HepG2 (cell line): Measurements from ENCODE around the gene EFHD2. TPM values are rescaled to one million over a fixed set of nuclear protein-coding genes. Genes with fewer than 3 reads are reported as not detected.

Source experiments
- ATAC-seq: fragments of 200-7000 bp; cut with Tn5 transposase; 3 replicates; pipeline ENCODE4 v1.9.1; 2020; ENCODE audit warnings: mild to moderate bottlenecking, moderate library complexity
- BruUV-seq: library from RNA; stranded (reverse); fragments of 400-500 nt; replicated peaks from 2 replicates; lab custom pipeline; 2021; lab: Mats Ljungman, UMichigan
- CTCF ChIA-PET: fragments of 300-600 bp; formaldehyde crosslinking; extraction: SDS; loops from one replicate; lab custom pipeline; 2021; ENCODE audit warnings: low total read pairs, inconsistent platforms, low intra/inter-chr PET ratio; lab: Yijun Ruan, JAX
- POLR2A ChIA-PET: fragments of 350-600 bp; sonication (Branson Sonifier 250); formaldehyde crosslinking; loops from one replicate; lab custom pipeline; 2020; ENCODE audit warnings: antibody characterized with exemption, inconsistent platforms; lab: Yijun Ruan, JAX
- DNase-seq: peaks from one replicate; pipeline ENCODE4 v3.0.0-alpha.2; 2015; ENCODE audit warnings: low spot score
- FAIRE-seq: peaks from 3 replicates; lab custom pipeline; 2011; peaks lifted over from hg19 to GRCh38; lab: Jason Lieb, UNC
- H2AFZ ChIP-seq: one replicate; pipeline ENCODE4 v1.6.1; 2011; ENCODE audit warnings: low read length, inconsistent platforms
- H3K27ac ChIP-seq: fragments of 300-600 bp; 3 replicates; pipeline ENCODE4 v1.8.0; 2011; ENCODE audit warnings: mixed run types, mild to moderate bottlenecking, mixed read lengths, low read length, inconsistent platforms; ENCODE audit not compliant: insufficient read depth; ENCODE audit errors: extremely low read length
- H3K27me3 ChIP-seq, 2 experiments: fragments of 200-600 bp in 1 of 2; 2 replicates in 1 of 2; 3 replicates in 1 of 2; pipeline versions ENCODE4 v1.6.0 to v1.8.0; 2011; ENCODE audit warnings: low read length in 2 of 2, mild to moderate bottlenecking in 2 of 2, moderate library complexity in 2 of 2, inconsistent platforms in 1 of 2; ENCODE audit not compliant: insufficient read depth in 2 of 2, control insufficient read depth in 1 of 2
- H3K36me3 ChIP-seq, 2 experiments: fragments of 200-600 bp in 1 of 2; replicated peaks in 1 of 2; 2 replicates in 1 of 2; 3 replicates in 1 of 2; pipeline versions ENCODE4 v1.5.1 to v1.8.0; 2011; ENCODE audit warnings: low read length in 2 of 2, inconsistent platforms in 1 of 2; ENCODE audit not compliant: insufficient read depth in 2 of 2, control insufficient read depth in 1 of 2
- H3K4me1 ChIP-seq: 2 replicates; pipeline ENCODE4 v1.5.1; 2012; ENCODE audit warnings: low read length, inconsistent platforms; ENCODE audit not compliant: insufficient read depth
- H3K4me2 ChIP-seq: 2 replicates; pipeline ENCODE4 v1.6.0; 2011; ENCODE audit warnings: low read depth, low read length, inconsistent platforms
- H3K4me3 ChIP-seq, 3 experiments: fragments of 200-600 bp in 1 of 3; sonication (generic), shearing (Covaris generic) in 1 of 3; replicated peaks in 1 of 3; 2 replicates each; pipeline ENCODE4 v1.5.1; 2011 to 2016; ENCODE audit warnings: low read length in 3 of 3, inconsistent platforms in 2 of 3, low read depth in 2 of 3, mild to moderate bottlenecking in 2 of 3, control low read depth in 1 of 3, mixed read lengths in 1 of 3; ENCODE audit not compliant: insufficient read depth in 1 of 3
- H3K79me2 ChIP-seq: one replicate; pipeline ENCODE4 v1.6.1; 2011; ENCODE audit warnings: low read length, inconsistent platforms; ENCODE audit not compliant: insufficient read depth
- H3K9ac ChIP-seq: 2 replicates; pipeline ENCODE4 v1.6.0; 2011; ENCODE audit warnings: mild to moderate bottlenecking, low read depth, low read length, inconsistent platforms; ENCODE audit not compliant: insufficient read depth
- H3K9me3 ChIP-seq: 2 replicates; pipeline ENCODE4 v1.5.1; 2012; ENCODE audit warnings: mild to moderate bottlenecking, low read length
- H4K20me1 ChIP-seq: 2 replicates; pipeline ENCODE4 v1.6.0; 2011; ENCODE audit warnings: inconsistent platforms, mild to moderate bottlenecking, low read length, moderate library complexity; ENCODE audit not compliant: insufficient read depth
- CC2D1A ChIP-seq: sonication (generic); formaldehyde crosslinking; IDR thresholded peaks from 2 replicates; pipeline ENCODE4 v1.8.1; 2023; ENCODE audit warnings: mild to moderate bottlenecking, missing genetic modification reagents
- FOXP1 ChIP-seq, 2 experiments: fragments of 450-650 bp in 1 of 2; IDR thresholded peaks; 2 replicates each; pipeline ENCODE4 v1.6.1; 2017 to 2018; ENCODE audit warnings: antibody characterized with exemption in 1 of 2
- HCFC1 ChIP-seq: fragments of 150-350 bp; IDR thresholded peaks from 2 replicates; pipeline ENCODE4 v1.6.1; 2014; ENCODE audit warnings: low read depth, low read length
- JUNB ChIP-seq: sonication (generic); formaldehyde crosslinking; IDR thresholded peaks from 2 replicates; pipeline ENCODE4 v1.8.0; 2022; ENCODE audit warnings: missing genetic modification reagents, mild to moderate bottlenecking, borderline replicate concordance
- MED8 ChIP-seq: sonication (generic); formaldehyde crosslinking; IDR thresholded peaks from 2 replicates; pipeline ENCODE4 v1.8.1; 2023; ENCODE audit warnings: mild to moderate bottlenecking, missing genetic modification reagents; ENCODE audit not compliant: insufficient replicate concordance
- MTA3 ChIP-seq: sonication (generic); formaldehyde crosslinking; IDR thresholded peaks from 2 replicates; pipeline ENCODE4 v1.4.0; 2020; ENCODE audit warnings: missing genetic modification reagents
- NPAS2 ChIP-seq: sonication (generic); formaldehyde crosslinking; IDR thresholded peaks from 2 replicates; pipeline ENCODE4 v1.8.0; 2022; ENCODE audit warnings: mild to moderate bottlenecking, missing genetic modification reagents, borderline replicate concordance
- REXO4 ChIP-seq: sonication (generic); formaldehyde crosslinking; IDR thresholded peaks from 2 replicates; pipeline ENCODE4 v1.8.0; 2022; ENCODE audit warnings: missing genetic modification reagents, mild to moderate bottlenecking, borderline replicate concordance
- TERF1 ChIP-seq: sonication (generic); formaldehyde crosslinking; IDR thresholded peaks from 2 replicates; pipeline ENCODE4 v1.8.0; 2022; ENCODE audit warnings: mild to moderate bottlenecking, missing genetic modification reagents, moderate library complexity
- ZFP36L1 ChIP-seq: sonication (generic); formaldehyde crosslinking; IDR thresholded peaks from 2 replicates; pipeline ENCODE4 v1.8.0; 2022; ENCODE audit warnings: mild to moderate bottlenecking, missing genetic modification reagents, moderate library complexity
- ZNF432 ChIP-seq: sonication (generic); formaldehyde crosslinking; IDR thresholded peaks from 2 replicates; pipeline ENCODE4 v1.5.0; 2020; ENCODE audit warnings: missing genetic modification reagents, mild to moderate bottlenecking, borderline replicate concordance
- ZNF75D ChIP-seq: sonication (generic); formaldehyde crosslinking; IDR thresholded peaks from 2 replicates; pipeline ENCODE4 v1.8.1; 2023; ENCODE audit warnings: missing genetic modification reagents, mild to moderate bottlenecking, borderline replicate concordance
- ZNF772 ChIP-seq: sonication (generic); formaldehyde crosslinking; IDR thresholded peaks from 2 replicates; pipeline ENCODE4 v1.5.0; 2020; ENCODE audit warnings: mild to moderate bottlenecking, missing genetic modification reagents
- ZSCAN12 ChIP-seq: sonication (generic); formaldehyde crosslinking; IDR thresholded peaks from 2 replicates; pipeline ENCODE4 v1.9.0; 2021; ENCODE audit warnings: mild to moderate bottlenecking, missing genetic modification reagents
- in situ Hi-C: cut with HindIII; loops from 2 replicates; pipeline ENCODE4 v1.10.0; 2017; ENCODE audit warnings: low pct_unique_long_range_greater_than_20kb; ENCODE audit not compliant: extremely low pct_ligation_motif_present
- intact Hi-C: fragments of 100-400 bp; cut with micrococcal nuclease; formaldehyde crosslinking; loops from one replicate; pipeline ENCODE4 v1.10.0; 2022; ENCODE audit not compliant: unreplicated experiment
- polyA plus RNA-seq, 8 experiments: library from polyadenylated mRNA; depleted of rRNA in 3 of 8; stranded (reverse) in 7 of 8; unstranded in 1 of 8; fragments of >200 nt; fragmentation: Illumina TruSeq in 4 of 8; extraction: Trizol in 4 of 8; gene quantifications; 2 replicates each; pipeline versions ENCODE4 v1.2.1 to v1.2.3, GENCODE V29; 2011 to 2016; ENCODE audit warnings: low read depth in 4 of 8, missing spikeins in 1 of 8, mixed read lengths in 1 of 8; ENCODE audit not compliant: insufficient read depth in 1 of 8
- total RNA-seq, 5 experiments: library from RNA; depleted of rRNA; stranded (reverse); fragments of >200 nt; fragmentation: Illumina TruSeq; extraction: Trizol; gene quantifications; 2 replicates each; pipeline ENCODE4 v1.2.3, GENCODE V29; 2016; ENCODE audit warnings: low read depth in 1 of 5
- TF ChIP-seq, protein P1 (sequence below): sonication (generic); formaldehyde crosslinking; IDR thresholded peaks from 2 replicates; pipeline ENCODE4 v1.4.0; 2020; ENCODE audit warnings: missing genetic modification reagents
- TF ChIP-seq, protein P2 (sequence below): sonication (generic); formaldehyde crosslinking; IDR thresholded peaks from 2 replicates; pipeline ENCODE4 v1.5.0; 2020; ENCODE audit warnings: missing genetic modification reagents, mild to moderate bottlenecking, borderline replicate concordance
- TF ChIP-seq, protein P3 (sequence below): sonication (generic); formaldehyde crosslinking; IDR thresholded peaks from 2 replicates; pipeline ENCODE4 v1.5.1; 2020; ENCODE audit warnings: mild to moderate bottlenecking, missing genetic modification reagents, moderate library complexity

The EFHD2 gene
- total and polyA plus RNA-seq, 2 of the 13 experiments (the other 11 are each of a cell fraction or from before 2014, with no cell fraction given): 9.4 to 12.7 TPM

DNA sequence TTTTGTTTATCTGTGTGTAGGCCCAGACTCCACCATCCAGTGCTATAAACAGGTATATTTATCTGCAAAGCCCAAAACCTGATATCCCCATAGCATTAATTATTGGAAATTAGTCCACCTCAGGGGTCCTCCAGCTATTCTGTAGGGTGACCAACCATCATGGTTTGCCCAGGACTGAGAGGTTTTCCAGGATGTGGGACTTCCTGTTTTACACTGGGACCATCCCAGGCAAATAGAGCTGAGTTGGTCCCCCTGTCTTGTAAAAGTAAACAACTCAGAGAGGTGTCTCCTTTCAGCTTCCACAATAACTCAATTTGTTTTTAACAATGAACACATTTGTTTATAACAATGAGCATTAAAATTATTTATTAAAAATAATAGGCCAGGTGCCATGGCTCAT, 58.5 kb downstream of the EFHD2 start:
- no peak for DNase-seq
- Histone ChIP-seq H3K27me3 (peaks cover 0 to 5% of the 10 kb centered on the region in 2 experiments; a peak in 2 of 5 replicates), H3K9me3 (no peaks in the 10 kb centered on the region), H3K4me2 (no peak overlapping the region), H4K20me1 (no peaks in the 10 kb centered on the region), H3K79me2 (no peaks in the 10 kb centered on the region), H2AFZ (no peak overlapping the region), H3K9ac (no peak overlapping the region), H3K36me3 (no peaks in the 10 kb centered on the region), H3K4me3 (no peak overlapping the region), H3K27ac (no peak overlapping the region), H3K4me1 (peaks cover 20% of the 10 kb centered on the region)
- FAIRE-seq: no peak
- POLR2A ChIA-PET: no interaction called here
- CTCF ChIA-PET: no interaction called here
- TF ChIP-seq JUNB (CRISPR knock-in tag) (no peak), ZFP36L1 (CRISPR knock-in tag) (no peak), ZNF75D (no peak), ZSCAN12 (no peak), CC2D1A (no peak), FOXP1 (IDR thresholded peaks at IDR 0.05) (no peak), FOXP1 (CRISPR knock-in tag; IDR thresholded peaks at IDR 0.05) (no peak), REXO4 (CRISPR knock-in tag) (no peak), NPAS2 (no peak), MTA3 (CRISPR knock-in tag) (no peak), TERF1 (CRISPR knock-in tag) (no peak), ZNF432 (no peak), MED8 (no peak), HCFC1 (no peak), ZNF772 (CRISPR knock-in tag) (no peak)
- TF ChIP-seq, protein P1, sequence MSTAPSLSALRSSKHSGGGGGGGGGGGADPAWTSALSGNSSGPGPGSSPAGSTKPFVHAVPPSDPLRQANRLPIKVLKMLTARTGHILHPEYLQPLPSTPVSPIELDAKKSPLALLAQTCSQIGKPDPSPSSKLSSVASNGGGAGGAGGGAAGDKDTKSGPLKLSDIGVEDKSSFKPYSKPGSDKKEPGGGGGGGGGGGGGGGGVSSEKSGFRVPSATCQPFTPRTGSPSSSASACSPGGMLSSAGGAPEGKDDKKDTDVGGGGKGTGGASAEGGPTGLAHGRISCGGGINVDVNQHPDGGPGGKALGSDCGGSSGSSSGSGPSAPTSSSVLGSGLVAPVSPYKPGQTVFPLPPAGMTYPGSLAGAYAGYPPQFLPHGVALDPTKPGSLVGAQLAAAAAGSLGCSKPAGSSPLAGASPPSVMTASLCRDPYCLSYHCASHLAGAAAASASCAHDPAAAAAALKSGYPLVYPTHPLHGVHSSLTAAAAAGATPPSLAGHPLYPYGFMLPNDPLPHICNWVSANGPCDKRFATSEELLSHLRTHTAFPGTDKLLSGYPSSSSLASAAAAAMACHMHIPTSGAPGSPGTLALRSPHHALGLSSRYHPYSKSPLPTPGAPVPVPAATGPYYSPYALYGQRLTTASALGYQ (CRISPR knock-in tag): no peak
- TF ChIP-seq, protein P2, sequence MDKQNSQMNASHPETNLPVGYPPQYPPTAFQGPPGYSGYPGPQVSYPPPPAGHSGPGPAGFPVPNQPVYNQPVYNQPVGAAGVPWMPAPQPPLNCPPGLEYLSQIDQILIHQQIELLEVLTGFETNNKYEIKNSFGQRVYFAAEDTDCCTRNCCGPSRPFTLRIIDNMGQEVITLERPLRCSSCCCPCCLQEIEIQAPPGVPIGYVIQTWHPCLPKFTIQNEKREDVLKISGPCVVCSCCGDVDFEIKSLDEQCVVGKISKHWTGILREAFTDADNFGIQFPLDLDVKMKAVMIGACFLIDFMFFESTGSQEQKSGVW (CRISPR knock-in tag): no peak
- TF ChIP-seq, protein P3, sequence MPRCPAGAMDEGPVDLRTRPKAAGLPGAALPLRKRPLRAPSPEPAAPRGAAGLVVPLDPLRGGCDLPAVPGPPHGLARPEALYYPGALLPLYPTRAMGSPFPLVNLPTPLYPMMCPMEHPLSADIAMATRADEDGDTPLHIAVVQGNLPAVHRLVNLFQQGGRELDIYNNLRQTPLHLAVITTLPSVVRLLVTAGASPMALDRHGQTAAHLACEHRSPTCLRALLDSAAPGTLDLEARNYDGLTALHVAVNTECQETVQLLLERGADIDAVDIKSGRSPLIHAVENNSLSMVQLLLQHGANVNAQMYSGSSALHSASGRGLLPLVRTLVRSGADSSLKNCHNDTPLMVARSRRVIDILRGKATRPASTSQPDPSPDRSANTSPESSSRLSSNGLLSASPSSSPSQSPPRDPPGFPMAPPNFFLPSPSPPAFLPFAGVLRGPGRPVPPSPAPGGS (CRISPR knock-in tag): no peak
- in situ Hi-C loops (no loop called here), intact Hi-C loops (no loop called here)
- no peak for ATAC-seq
- BruUV-seq: no TSS peak
